GM21529 (cell line): Measurements from ENCODE around the gene RALGAPA1.
"Not testable (repeated sequence)": the region's sequence is repeated elsewhere in the genome, so short reads cannot be mapped to it uniquely, and the experiment has no call there.

ENCODE experiments used
- ATAC-seq: cut with Tn5 transposase; IDR thresholded peaks from one replicate; pipeline ENCODE4 v1.9.1; 2021; ENCODE audit not compliant: unreplicated experiment

Gene RALGAPA1

DNA sequence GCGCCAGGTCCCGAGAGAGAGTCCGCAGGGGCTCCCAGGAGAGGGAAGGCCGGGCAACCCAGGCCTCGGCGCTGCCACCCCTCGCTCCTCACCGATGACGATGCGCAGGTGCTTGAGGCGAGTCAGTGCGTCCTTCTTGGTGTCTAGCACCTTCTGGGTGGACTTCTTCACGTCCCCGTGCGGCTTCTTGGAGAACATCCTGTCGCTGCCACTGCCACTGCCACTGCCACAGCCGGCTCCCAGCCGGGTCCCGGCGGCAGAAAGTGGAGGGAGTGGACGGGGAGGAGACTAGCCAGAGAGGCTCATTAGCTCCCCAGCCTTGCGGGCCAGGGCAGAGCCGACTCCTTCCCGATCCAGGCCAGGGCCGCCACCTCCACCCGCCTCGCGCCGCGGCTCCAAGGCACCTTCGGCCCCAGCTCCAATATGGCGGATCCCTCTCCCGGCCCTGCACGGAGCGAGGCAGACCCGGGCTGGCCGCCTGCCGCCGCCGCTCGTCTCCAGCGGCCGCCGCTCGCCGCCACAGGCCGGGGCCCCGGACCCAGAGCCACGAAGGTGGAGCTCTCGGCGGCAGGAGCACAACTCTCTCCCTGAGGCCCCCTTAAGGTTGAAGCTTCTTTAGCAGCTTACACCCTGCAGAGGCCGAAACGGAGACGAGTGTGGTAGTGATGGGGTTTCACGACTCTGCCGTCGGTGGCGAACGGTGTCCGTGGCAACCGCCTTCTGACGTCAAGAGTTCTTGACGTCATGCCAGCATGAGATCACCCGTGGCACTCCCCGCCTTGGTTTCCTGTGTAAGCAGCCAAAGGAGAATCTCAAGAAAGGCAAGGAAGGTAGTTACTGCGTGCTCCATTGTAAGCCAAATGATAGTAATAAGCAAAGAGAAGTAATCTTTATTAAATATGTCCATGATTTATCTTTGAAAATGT is at the start of gene RALGAPA1:
Gene RALGAPA1 (minus strand): TSS at position 658 of the 926 bp plus-strand sequence. CDS start 460 bp downstream, at position 198.
- ATAC-seq: peak; percentile 96

DNA sequence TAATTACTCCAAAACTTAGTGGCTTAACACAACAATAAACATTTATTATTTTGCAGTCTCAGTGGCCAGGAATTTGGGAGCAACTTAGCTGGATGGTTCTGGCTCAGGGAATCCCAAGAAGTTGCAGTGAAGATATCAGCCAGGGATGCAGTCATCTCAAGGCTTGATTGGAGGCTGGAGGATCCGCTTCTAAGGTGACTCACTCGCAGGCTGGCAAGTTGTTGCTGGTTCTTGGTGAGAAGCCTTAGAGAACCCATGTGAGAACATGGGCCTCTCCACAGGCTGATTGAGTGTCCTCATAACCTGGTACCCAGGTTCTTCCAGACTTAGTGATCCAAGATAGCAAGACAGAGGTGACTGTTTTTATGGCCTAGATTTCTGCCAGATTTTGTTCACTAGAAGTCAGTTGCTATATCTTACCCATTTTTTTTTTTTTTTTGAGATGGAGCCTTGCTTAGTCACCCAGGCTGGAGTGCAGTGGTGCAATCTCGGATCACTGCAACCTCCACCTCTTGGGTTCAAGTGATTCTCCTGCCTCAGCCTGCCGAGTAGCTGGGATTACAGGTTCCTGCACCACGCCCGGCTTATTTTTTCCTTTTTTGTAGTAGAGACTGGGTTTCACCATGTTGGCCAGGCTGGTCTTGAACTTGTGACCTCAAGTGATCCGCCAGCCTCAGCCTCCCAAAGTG is 49.6 kb upstream of the RALGAPA1 start:
- ATAC-seq: no peak

DNA sequence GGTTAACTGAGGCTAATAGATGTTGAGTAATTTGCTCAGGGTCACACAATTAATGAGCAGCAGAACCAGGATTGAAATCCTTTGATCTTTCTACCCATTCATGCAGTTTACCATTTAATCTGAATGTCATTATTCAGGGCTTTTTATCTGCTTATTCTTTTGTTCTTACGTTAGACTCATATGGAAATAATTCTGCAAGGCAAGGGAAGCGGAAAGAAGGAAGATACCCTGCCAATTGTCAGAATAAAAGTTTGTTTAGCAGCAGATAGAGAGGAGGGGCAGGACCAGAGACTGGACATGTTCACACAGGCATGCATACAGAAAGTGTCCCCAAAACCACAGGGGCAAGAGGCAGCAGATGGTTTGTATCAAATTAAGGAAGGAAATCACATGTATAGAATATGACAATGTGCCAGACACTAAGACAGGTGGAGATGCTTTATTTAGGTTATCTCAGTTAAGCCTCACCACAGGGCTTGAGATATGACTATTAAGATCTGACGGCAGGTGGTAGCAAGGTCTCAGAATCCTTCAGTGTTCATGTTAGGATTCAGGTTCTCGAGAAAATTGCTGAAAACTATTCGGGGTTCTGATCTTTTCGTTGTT is 46.9 kb upstream of the RALGAPA1 start:
- peak; percentile 95 for ATAC-seq

DNA sequence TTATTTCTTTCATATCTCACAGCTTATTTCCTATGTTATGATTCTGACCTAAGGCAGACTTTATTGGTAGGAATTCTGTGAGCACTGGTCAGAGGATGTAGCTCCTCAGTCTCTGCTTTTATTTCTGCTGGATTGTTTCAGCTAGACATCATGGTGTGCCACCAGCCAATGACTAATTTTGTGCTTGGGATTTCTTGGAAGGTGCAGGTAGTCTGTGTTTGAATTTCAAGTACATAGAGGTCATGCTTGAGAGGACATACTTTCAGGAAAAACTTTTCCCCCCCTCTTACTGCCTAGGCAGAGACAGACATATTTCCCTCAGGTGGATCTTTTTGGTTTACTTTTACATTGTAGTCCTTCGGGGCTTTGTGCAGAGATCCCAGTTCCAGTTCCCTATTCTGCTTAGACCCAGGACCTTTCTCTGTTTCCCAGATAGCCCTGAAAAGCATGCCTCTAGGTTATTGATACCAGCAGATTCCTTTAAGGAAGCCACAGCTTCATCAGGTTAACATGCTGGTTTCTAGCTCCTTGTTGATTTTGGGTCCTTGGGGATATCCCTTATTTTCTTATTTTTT is 45.7 kb upstream of the RALGAPA1 start:
- ATAC-seq: no peak

DNA sequence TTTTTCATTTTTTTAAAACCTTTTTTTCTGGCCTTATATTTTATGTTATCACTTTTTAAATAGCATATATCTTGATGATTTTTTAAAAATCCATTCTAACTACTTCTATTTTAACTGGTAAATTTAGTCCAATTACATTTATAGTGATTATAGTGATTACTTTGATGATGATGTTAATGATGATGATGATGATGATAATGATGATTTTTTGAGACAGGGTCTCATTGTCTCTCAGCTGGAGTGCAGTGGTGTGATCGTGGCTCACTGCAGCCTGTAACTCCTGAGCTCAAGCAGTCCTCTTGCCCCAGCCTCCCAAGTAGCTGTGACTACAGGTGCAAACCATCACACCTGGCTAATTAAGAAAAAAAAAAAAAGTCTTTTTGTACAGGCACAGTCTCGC is 44.1 kb upstream of the RALGAPA1 start:
- ATAC-seq: no peak

DNA sequence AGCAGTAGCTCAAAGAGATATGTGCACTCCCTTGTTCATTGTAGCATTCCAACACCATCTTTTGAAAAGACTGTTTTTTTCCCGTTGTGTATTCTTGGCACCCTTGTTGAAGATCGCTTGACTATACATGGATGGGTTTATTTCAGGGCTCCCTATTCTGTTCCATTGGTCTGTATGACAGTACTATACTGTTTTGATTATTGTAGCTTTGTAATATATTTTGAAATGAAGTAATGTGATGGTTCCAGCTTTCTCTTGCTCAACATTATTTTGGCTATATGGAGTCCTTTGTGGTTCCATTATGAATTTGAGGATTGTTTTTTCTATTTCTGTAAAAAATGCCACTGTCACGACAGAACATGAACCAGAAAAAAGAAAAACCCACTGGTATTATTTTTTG is 42.7 kb upstream of the RALGAPA1 start:
- no peak for ATAC-seq

DNA sequence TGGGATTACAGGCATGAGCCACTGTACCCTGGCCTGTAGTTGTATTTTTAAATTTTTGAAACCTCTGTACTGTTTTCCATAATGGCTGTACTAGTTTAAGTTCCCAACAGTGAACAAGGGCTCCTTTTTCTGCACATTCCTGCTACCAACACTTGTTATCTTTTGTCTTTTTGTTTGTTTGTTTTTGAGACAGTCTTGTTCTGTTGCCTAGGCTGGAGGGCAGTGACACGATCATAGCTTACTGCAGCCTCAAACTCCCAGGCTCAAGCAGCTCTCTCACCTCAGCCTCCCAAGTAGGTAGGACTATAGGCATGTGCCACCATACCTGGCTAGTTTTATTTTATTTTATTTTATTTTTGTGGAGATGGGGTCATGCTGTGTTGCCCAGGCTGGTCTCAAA is 40.0 kb upstream of the RALGAPA1 start:
- no peak for ATAC-seq

DNA sequence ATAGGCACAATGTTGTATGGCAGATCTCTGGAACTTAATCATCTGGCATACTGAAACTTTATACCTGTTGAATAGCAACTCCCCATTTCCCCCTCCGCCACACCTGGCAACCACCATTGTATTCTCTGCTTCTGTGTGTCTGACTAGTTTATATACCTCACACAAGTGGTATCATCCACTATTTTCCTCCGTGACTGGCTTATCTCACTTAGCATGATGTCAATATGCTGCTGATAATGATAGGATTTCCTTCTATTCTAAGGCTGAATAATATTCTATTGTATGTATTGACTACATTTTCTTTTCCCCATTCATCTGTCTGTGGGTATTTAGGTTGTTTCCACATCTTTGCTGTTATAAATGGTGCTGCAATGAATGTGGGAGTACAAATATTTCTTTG is 38.5 kb upstream of the RALGAPA1 start:
- no peak for ATAC-seq

DNA sequence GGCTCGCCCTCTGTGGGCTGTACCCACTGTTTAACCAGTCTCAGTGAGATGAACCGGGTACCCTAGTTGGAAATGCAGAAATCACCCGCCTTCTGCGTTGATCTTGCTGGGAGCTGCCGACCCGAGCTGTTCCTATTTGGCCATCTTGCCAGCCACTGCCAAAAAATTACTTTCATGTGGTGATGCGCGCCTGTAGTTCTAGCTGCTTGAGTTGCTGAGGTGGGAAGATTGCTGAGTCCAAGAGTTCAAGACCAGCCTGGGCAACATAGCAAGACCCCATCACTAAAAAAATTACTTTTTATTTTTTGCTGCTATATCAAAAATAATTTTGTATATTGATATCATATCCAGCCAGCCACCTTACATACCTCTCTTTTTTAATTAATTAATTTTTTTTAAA is 35.4 kb upstream of the RALGAPA1 start:
- ATAC-seq: no peak

DNA sequence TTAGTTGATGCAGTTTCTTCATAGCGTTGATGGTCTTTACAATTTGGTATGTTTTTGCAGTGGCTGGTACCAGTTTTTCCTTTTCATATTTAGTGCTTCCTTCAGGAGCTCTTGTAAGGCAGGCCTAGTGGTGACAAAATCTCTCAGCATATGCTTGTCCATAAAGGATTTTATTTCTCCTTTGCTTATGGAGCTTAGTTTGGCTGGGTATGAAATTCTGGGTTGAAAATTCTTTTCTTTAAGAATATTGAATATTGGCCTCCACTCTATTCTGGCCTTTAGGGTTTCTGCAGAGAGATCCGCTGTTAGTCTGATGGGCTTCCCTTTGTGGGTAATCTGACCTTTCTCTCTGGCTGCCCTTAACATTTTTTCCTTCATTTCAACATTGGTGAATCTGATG is 33.1 kb upstream of the RALGAPA1 start:
- ATAC-seq: not testable (repeated sequence)

DNA sequence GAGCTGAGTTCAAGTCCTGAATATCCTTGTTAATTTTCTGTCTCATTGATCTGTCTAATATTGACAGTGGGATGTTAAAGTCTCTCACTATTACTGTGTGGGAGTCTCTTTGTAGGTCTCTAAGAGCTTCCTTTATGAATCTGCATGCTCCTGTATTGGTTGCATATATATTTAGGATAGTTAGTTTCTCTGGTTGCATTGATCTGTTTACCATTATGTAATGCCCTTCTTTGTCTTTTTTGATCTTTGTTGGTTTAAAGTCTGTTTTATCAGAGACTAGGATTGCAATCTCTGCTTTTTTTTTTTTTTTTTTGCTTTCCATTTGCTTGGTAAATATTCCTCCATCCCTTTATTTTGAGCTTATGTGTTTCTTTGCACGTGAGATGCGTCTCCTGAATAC is 32.6 kb upstream of the RALGAPA1 start:
- not testable (repeated sequence) for ATAC-seq

DNA sequence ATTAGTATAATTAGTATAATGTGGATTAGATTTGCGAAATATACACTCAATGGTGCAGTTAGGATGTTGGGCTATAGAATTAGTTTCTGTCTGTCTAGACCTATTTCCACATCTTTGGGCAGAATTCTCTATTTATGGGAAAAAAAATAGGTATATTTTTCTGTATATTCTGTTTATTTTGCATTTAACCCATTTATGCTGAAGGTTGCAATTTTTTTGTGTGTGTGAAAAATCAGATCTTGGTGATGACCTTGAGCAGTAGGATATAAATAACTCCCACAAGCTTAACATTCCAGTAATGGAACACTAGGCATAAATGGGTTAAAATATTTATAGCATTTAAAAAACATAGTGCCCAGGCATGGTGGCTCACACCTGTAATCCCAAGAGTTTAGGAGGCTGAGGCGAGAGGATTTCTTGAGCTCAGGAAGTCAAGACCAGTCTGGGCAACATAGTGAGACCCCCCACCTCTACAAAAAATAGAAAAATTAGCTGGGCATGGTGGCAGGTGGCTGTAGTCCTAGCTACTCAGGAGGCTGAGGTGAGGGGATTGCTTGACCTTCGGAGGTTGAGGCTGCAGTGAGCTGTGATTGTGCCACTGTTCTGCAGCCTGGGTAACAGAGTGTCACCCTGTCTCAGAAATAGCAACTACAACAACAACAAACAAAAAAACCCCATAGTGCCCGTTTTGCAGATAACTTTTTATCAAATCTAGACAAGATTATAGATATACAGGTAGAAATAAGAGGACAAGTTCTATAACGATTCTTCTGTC is 26.3 kb upstream of the RALGAPA1 start:
- no peak for ATAC-seq

DNA sequence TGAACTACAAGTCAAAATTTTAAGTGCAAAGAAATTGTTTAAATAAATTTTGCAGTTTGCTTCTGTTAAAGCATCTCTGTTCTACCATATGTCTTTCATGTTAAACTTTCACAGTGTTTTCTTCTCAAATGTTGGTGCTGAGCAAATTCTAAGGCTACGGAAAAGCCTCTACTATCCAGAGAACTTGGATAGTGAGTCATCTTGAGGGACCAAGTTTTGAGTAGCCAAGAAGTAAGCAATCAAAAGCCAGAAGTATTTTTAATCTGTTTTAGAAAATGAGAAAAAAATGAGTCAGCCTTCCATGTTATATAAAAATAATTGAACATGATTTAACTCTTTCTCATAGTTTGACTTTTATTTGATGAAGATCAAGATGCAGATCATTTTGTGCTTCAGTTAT is 20.4 kb upstream of the RALGAPA1 start:
- ATAC-seq: no peak

DNA sequence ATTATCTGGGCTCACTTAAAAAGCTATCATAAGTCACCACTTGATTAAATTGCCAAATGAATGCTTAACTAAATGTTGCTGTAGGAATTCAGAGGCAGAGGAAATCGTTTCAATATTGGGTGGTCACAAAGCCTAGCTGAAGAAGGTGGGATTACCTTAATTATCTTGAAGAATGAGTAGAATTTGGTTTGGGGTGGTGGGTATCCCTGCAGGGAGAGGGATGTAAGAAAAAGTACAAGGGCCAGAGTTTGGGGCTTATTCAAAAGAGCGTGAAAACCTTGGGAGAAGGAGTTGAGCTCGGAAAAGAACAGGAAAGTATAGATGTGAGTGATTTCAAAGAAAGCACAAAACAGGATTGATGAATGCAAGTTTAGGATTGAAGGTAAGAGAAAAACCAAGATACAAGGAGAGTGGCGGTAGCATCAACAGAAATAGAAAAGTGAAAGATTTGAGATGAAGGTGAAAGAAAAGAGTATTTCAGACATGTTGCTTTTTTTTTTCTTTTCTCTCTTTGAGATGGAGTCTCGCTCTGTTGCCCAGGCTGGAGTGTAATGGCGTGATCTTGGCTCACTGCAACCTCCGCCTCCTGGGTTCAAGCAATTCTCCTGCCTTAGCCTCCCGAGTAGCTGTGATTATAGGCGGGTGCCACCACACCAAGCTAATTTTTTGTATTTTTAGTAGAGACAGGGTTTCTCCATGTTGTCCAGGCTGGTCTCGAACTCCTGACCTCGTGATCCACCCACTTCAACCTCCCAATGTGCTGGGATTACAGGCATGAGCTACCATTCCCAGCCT is 18.8 kb upstream of the RALGAPA1 start:
- ATAC-seq: no peak

DNA sequence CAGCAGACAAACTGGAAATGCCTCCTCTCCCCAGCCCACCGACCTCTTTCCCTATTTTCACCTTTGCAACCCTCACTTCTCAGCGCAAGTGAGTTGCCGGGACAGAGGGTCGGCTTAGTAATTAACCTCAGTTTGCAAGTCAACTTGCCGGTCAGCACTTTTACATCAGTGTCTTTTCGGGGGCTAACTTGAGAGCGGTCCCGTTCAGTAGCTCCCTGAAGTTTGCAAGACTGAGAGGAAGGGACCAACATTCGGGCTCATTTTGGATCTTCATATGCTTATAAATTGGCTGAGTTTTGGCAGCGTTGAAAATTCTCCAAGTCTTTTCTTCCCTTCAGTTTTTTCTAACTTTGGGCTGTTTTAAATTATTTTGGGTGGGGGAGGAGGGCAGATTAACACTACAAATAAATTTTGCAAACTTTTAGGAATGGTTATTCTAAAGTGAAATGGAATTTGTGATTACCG is 17.9 kb upstream of the RALGAPA1 start:
- ATAC-seq: no peak

DNA sequence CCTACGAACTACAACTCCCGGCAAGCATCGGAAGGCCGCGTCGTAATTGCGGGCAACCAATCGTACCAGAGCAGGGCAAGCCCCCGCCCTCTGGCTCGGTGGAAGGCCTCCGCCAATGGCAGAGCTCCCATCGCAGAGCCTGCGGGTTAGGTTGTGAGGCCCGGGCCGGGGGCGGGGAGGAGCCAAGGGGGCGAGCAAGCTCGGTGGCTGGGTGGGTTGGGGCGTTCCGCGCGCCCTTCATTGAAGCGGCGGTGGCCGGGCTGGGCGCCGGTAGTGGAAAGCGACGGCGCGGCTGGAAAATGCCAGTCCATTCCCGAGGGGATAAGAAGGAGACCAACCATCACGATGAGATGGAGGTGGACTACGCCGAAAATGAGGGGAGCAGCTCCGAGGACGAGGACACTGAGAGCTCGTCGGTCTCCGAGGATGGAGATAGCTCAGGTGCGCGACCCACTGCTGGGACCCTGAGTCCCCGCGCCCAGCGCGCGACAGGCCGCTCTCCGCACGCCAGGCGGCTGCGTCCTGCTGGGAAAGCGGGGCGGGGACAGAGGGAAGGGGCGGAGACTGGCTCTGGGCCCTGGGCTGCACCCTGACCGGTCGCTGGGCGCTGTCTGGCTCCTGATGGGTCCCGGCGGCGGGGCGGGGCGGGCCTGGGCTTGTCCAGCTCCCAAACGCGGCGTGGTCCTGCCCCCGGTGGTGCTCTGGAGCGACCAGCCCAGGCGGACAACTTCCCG is 17.3 kb upstream of the RALGAPA1 start, which contains the start of gene BRMS1L:
Gene BRMS1L (plus strand): TSS at position 121 of the 734 bp plus-strand sequence. CDS start 179 bp downstream, at position 300.
- peak; percentile 95 for ATAC-seq

DNA sequence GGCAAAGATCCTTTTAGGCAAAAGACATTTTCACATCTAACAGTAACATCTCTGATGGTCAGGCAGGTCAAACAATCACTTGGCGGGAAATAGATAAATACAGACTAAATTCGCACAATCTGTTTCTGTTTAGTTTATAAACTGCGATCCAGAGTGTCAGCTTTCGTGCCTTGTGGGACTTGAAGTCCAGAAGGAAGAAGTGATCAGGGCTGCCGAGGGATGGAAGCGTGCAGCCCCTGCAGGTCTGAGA is 16.8 kb upstream of the RALGAPA1 start:
- no peak for ATAC-seq

DNA sequence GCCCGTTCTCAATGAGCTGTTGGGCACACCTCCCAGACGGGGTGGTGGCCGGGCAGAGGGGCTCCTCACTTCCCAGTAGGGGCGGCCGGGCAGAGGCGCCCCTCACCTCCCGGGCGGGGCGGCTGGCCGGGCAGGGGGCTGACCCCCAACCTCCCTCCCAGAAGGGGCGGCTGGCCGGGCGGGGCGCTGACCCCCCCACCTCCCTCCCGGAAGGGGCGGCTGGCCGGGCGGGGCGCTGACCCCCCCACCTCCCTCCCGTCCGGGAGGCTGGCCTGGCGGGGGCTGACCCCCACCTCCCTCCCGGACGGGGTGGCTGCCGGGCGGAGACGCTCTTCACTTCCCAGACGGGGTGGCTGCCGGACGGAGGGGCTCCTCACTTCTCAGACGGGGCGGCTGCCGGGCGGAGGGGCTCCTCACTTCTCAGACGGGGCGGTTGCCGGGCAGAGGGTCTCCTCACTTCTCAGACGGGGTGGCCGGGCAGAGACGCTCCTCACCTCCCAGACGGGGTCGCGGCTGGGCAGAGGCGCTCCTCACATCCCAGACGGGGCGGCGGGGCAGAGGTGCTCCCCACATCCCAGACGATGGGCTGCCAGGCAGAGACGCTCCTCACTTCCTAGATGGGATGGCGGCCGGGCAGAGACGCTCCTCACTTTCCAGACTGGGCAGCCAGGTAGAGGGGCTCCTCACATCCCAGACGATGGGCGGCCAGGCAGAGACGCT is 15.5 kb upstream of the RALGAPA1 start:
- not testable (repeated sequence) for ATAC-seq

DNA sequence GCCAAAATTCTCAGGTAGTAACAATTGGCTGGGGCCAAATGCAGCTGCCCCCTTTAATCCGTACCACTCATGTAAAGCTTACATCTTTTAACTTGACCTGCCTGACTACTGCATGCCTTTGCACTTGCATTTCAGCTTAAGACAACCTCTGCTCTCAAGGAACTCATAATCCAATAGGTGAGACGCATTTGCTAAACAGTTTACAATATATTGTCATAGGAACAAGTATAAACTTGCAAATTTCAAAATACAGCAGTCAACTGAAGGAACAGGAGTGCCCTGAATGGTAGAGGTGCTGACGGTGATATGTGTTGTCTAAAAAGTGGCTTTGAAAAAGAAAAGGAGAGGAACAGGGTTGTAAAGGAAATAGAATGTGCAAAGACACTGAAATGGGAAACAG is 13.4 kb upstream of the RALGAPA1 start:
- no peak for ATAC-seq
